ENCODE measurements around the gene KCNQ5.
A peak's percentile ranks its signal among the peaks of the same experiment; 100 is the strongest.
"Not testable (repeated sequence)": the region's sequence is repeated elsewhere in the genome, so short reads cannot be mapped to it uniquely, and the experiment has no call there.

The KCNQ5 gene

DNA sequence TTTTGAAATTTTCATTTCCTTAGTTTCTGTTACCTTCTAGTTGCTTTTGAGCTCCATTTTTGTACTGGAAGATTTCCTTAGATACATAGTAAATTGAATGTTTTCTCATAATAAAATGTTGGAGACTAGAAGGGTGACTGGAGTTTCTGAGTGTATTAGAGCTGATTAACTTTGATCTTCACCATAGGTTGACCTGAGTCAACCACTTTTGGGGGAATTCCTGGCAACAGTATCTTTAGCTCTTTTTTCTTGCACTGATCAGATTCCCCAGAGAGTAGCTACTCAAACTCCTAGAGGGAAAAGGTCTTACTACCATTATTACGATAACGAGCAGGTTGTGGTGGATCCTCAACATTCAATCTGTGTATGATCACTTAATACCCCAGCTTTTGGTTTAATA lies 530.7 kb downstream of the KCNQ5 start:
- no peak for DNase-seq

DNA sequence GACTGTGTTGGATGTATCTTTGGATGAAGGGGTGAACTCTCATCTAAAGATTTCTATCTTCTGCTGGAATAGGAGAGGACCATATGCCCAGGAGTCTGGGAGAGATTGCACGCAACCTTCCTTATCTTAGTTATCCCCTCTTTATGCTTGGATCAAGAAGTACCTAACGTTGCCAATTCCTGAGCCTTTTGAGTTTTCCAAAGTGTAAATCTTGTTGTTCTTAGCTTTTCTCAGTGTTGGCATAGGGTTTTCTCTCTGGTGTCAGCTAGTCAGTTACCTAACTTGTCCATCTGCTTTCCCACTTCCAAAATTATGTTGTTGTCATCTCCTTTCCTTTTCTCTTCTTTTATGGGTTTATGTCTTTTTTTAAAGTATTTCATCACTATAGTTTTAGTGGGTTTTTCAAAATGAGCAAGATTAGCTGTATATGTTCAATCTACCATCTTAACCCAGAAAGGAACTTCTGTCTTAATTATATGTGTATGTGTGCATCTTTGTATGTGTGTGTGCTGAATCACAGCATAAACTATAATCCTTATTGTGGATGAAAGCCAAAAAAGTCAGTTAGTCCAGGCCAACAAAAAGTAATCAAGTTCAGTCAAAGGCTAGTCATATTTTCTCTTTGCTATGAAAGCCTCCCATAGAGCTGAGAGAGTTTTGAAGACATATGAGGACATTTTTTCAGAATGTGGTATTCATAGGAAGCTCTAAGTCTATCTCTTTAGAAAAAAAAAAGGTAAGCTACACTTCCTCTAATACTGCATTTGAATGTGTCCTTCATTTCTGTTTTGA lies 531.3 kb downstream of the KCNQ5 start:
- DNase-seq = no peak

DNA sequence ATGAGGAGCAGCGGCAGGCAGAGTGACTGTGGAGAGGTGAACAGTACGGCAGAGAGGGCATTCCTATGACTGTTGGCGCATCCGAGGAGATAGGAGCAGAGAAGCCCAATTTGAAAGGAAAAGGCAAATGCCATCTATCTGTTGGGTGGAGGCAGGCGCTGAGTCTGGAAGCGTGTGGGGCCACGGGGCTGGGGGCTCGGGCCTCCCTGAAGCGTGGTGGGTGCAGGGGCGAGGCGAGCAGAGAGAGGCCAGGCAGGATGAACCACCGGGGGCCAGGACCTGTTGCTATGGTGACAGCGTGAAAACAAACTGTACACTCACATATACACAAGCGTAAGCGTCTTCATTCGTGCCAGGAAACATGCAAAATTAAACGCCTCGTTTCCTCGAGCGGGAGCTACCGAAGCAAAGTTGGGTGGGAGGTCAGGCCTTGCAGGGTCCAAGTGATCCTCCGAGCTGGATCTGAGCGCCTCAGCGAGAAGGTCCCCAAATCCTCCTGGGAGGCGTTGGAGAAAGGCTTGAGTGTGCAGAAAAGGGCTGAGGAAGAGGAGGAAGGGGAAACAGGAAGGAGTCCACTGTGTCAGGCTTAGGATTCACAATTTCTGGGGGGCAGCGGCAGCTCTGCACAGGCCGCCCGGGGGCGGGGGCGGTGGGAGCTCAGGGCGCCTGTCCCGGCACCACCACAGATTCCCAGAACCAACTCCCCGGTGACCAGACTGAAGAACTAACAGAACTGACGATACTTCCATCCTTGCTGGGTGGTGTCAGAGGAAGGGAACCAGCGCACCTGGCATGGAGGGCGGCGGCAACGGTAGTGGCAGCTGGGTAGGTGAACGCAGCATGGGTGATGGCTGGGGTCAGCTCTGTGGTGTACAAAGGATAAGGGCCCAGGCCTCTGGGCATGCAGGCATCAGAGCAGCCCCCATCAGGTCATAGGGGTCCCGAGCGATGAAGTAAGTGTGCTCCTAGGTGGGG lies 535.2 kb downstream of the KCNQ5 start:
- no peak for DNase-seq

DNA sequence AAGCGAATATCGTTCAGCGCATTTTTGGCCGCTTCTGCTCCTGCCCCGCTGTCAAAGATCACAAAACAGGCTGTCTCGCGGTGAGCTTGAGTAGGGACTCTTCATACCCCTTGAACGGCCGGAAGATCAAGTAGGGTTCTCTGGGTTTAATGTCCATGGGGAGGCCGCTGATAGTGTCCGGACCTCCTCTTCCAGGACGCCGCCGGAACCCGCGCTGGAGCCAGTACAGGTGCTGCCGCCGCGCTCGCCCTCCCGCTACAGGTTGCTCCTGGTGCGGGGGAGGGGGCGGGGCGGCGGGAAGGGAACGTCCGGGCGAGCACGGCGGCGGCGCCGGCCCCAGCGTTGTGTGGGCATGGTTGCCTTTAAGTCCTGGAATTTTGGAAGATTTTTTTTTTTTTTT lies 536.0 kb downstream of the KCNQ5 start:
- no peak for DNase-seq

DNA sequence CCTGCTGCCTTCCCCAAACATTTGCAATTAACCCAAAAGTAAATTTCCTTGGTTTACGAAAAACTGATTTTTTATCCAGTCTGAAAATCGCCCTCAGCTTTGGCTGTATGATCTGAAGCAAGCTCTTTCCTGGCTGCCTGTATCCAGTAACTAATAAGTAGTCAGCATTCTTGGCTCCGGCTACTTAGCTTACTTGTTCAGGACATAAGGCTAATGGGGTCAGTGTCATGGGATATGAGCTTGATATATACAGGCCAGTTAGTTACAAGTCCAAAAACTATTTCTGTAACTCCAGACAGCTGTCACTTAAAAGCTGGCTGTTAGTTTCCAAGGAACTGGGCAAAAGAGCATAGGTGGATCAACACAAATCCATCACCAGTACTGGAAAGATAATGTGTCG lies 547.2 kb downstream of the KCNQ5 start:
- no peak for DNase-seq

DNA sequence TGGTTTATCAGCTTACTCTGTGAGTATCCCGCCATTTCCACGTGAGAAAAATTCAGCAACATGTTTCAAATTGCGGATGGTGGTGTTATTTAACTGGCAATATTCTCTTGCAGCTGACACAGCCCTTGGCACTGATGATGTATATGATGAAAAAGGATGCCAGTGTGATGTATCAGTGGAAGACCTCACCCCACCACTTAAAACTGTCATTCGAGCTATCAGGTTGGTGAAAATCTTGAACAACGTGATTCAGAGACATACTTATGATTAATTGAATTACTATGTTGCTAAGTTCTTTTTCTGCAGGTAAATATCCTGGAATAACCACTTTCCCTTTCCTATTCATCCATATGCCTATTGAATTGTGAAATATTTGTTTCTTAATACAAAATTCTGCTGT lies 547.8 kb downstream of the KCNQ5 start:
- DNase-seq = no peak

DNA sequence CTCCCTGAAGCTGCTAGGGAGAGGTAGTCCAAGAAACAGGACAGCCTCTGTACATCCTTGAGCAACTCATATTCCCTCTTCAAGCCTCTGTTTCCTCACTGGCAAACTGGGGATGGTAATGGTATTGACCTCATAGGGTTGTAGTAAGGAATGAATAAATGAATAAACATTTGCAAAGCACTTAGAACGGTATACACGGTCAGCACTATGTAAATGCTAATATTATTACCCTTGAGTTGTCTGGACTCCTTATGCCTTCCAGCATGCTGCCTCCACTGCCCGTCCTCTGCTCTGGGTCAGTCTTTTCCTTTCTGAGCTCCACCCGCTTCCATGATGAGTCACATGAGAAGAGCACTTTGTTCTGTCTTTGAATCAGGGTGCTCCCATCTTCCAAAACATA lies 552.8 kb downstream of the KCNQ5 start:
- no peak for DNase-seq

DNA sequence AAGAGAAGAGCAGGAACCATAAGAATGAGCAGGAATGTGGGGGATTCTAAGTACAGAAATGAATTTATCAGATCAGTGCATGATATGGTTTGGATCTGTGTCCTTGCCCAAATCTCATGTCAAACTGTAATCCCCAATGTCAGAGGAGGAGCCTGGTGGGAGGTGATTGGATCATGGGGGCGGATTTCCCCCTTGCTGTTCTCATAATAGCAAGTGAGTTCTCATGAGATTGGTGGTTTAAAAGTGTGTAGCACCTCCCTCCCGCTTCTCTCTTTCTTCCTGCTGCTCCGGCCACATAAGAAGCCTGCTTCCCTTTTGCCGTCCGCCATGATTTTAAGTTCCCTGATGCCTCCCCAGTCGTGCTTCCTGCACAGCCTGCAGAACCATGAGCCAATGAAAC lies 554.2 kb downstream of the KCNQ5 start:
- DNase-seq = no peak

DNA sequence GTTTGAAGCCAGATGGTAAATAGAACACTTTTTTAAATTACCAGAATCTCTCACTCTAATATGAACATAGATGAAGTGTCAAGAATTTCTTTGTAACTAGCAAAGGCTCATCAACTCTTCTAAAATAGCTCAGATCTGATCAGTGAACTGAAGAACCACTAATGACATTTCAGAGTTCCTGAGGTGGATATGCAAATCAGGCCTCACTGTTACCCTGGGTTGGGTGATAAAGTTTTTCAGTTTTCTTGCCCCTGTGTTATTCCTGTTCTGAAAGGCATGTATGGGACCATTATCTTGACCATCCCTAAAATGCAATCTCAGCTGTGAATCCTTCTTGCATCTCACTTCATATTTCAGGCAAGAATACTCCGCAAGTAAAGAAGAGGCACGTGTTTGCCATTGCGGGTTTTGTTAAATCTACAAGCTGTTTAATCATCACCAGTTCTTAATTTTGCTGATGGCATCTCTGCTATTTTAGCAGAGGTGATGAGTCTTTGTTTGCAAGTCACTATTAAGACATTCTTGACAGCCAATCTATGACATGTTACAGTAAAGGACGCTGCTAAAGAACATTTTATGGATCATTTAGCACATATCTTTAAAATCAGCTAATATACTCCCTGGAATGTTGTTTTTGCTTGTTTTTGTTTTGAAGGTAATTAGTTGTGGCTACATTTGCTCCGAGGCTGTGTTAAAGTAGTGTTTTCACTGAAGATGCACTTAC lies 555.5 kb downstream of the KCNQ5 start:
- no peak for DNase-seq

DNA sequence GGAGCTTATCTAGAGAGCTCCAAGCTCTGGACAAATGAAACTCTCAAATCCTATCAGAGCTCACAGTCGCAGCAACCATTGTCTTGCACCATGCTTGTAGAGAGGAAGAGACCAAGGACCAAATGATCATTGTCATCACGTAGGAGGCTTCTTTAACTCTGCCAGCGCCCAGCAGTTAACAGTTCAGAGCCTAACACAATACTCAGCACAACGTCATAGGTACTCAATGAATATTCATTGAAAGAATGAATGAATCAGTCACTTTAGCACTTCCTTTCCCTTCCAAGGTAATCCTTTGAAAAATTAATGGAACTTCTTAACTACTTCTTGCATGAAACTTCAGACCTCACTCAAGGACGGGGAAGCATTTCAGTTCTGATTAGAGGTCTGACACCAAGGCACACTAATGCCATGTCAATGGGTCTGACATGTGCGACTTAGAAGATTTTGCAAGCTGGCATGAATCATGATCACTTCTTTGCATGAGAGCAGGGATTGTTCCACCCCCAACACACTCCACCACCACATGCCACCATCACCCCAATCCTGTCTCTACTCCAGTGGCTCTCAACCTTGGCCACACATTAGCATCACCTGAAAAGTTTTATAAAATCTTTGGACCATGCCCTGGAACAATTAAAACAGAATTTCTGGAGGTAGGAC lies 558.3 kb downstream of the KCNQ5 start:
- peak; percentile 1 for DNase-seq

DNA sequence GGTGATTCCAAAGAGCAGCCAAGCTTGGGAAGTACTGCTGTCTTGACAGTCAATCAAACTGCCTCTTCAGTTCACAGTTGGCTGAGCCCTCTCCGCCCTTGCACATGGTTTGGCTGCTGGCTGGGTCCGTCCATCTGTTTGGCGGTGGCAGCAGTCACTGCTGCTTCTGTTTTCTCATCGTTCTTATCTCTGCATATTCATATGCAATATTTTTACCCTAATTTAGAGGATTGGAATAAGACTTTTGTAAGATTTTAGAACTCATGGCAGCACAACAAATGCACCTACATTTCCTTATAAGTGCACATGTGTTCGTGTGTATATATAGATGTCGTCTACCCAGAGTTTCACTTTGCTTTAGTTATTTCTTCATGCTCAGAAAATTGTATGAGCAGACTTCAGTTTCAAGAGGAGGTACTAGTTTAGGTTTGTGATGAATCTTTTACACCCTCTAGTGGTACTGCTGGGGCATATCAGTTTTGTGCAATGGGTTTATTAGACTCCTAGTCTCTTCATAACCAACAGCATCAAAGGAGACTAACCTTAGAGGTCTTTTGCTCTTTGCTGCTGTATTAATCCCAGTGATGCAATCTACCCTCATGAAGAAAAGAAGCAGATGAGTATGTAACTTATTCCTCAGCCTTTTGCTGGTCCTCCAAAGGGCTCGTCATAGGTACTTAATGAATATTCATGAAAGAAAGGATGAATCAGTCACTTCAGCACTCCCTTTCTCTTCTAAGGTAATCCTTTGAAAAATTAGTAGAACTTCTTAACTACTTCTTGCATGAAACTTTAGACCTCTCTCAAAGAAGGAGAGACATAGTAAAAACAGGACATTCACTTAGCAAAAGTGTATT lies 559.1 kb downstream of the KCNQ5 start:
- peak; percentile 68 for DNase-seq

DNA sequence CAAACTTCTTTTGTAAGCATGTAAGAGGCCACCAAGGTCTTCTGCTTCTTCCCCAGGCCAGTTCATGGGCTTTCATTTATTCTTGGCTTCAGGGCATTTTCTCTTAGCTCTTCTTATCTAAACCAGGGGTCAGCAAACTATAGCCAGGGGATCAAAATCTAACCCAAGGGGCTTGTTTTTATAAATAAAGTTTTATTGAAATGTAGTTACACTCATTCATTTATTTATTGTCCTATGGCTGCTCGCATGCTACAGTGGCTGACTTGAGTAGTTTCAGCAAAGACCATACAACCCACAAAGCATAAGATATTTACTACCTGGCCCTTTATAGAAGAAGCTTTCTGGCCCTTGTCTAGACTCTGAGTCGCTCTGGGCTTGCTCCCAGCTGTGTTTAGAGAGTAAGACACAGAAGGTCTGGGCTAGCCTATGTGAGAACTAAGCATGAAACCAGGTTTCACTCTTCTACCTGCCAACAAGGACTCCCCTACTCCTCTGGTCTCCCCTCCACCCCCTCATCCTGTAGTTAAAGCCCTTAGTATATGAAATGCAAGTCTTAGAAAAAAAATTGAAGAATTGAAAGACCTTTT lies 560.2 kb downstream of the KCNQ5 start:
- no peak for DNase-seq

DNA sequence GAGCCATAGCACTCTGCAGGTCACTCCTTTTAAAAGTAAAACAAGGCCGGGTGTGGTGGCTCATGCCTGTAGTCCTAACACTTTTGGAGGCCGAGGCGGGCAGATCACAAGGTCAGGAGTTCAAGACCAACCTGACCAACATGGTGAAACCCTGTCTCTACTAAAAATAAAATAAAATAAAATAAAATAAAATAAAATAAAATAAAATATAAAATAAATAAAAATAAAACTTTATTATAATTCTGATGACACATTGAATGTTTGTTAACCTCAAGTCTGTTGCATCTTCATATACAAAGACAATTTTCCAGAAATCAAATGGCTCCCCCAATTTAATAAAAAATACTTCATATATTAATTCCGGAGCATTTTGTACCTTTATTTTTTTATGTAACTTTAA lies 571.4 kb downstream of the KCNQ5 start:
- DNase-seq = not testable (repeated sequence)

DNA sequence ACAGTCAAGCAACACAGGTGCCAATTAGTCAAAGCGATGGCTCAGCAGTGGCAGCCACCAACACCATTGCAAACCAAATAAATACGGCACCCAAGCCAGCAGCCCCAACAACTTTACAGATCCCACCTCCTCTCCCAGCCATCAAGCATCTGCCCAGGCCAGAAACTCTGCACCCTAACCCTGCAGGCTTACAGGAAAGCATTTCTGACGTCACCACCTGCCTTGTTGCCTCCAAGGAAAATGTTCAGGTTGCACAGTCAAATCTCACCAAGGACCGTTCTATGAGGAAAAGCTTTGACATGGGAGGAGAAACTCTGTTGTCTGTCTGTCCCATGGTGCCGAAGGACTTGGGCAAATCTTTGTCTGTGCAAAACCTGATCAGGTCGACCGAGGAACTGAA lies 572.9 kb downstream of the KCNQ5 start:
- DNase-seq = no peak

DNA sequence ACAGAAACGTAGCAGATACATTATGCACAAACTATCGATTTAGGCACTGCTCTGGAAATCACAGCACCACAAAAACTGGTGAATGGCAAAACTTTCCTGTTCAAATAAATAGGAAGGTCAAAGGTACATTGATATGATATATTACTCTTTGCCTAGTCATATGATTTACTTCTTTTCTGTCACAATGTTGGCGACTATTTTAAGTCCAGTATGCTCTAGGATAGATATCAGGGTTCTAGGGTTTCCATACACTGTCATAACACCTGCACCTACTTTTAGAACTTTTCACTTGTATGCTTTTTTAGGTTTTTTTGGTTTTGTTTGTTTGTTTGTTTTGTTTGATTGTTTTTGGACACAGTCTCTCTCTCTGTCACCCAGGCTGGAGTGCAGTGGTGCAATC lies 578.4 kb downstream of the KCNQ5 start:
- DNase-seq = no peak

DNA sequence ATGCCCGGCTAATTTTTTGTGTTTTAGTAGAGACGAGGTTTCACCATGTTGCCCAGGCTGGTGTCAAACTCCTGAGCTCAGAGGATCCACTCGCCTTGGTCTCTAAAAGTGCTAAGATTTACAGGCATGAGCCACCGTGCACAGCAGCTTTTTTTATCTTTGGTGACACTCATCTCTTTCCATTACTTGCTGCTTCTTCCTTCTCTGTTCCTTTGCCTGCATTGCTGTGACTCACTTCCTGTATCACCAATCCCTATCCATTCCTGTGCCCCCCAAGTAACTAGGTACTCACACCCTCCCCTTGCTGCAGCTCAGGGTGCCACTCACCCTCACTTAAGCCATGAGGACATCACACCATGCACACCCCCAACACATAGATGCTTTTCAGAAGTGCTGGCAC lies 578.9 kb downstream of the KCNQ5 start:
- no peak for DNase-seq

DNA sequence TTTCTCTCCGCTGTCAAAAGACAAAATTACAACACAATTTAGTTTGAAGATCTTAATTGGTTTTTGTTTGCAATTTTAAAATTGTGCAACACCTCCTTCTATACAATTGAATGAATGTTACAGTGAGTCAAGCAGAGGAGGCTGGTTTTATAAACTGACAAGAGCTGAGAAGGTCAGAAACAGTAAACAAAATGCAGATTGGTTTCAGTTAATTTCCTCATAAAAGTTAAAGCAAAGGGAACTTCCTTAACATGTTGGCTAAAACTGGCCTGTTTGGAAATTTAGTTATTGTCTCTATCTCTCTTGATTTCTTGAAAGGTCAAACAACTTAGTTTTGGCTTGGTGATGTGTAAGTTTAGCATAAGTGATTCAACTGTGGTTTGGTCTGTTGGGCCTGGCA lies 581.2 kb downstream of the KCNQ5 start:
- peak; percentile 8 for DNase-seq

DNA sequence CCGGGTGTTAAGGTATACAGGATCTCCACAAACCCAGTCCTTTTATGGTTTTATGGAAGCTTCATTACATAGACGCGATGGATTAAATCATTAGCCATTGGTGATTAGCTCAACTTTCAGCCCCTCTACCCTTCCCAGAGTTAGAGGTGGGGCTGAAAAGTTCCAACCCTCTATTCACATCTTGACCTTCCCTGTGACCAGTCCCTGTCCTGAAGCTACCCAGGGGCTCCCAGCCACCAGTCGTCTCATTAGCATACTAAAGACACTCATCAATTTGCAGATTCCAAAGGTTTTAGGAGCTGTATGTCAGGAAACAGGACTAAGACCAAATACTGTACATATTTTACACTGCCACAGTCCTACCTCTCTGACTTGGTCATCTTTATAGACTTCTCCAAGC lies 582.4 kb downstream of the KCNQ5 start:
- no peak for DNase-seq

DNA sequence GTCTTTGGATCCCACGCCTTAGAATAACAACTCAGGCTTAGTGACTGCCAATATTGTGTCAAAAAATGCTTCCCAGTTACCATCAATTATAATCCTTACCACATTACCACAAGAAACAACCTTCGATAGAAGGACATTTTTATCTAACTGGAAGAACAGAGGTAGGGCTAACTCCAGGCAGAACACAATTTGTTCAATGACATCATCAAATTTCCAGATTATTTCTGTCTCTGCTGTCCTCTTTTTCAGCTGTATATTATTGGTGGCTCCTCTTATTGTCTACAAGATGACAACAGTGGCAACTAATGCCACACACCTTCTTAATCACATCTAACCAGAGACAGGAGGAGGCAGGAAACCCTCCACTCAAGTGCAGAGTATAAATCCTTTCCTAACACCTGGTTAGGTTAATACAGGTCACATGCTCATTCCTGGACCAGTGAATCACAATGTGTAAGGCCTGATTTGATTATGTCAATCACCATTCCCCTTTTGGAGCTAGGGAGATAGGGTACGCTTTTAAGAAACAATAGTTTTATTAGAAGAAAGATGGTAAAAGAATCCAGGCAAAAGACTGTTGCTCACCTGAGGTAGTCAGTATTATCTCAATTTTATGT lies 585.5 kb downstream of the KCNQ5 start:
- DNase-seq = no peak

DNA sequence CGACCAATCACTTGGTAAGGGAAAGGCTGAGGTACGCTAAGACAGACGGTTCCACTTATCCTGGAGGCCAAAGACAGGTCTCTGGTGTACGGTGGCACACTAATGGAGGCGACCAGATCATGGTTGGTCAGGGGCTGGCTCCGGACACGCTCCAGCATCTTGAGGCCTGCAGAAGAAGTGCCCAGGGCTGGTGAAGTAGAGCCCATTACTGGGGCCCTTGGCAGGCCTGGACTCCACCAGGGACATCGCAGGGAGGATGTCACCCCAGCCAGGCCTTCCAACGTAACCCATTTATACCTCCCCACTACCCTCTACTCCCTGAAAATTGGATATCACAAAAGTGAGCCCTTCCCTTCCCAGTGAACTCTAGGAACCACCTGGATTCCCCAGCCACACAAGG lies 587.3 kb downstream of the KCNQ5 start:
- DNase-seq = no peak

DNA sequence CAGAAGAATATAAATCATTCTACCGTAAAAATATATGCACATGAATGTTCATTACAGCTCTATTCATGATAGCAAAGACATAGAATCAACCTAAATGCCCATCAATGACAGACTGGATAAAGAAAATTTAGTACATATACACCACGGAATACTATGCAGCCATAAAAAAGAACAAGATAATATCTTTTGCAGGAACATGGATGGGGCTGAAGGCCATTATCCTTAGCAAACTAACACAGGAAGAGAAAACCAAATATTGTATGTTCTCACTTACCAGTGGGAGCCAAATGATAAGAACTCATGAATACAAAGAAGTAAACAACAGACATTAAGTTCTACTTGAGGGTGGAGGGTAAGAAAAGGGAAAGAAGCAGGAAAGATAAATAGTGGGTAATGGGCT lies 595.0 kb downstream of the KCNQ5 start:
- no peak for DNase-seq
